Parathyroid adenoma (tissue), 2 donors: ENCODE data around the gene METTL8.
"Not testable (repeated sequence)": the region's sequence is repeated elsewhere in the genome, so short reads cannot be mapped to it uniquely, and the experiment has no call there.

Experiments
- H2AFZ ChIP-seq: fragments of 300-600 bp; sonication (generic); one replicate; pipeline ENCODE4 v1.7.0; 2017; ENCODE audit warnings: antibody characterized with exemption, mild to moderate bottlenecking
- H3K27ac ChIP-seq: fragments of 300-600 bp; sonication (generic); one replicate; pipeline ENCODE4 v1.7.0; 2017
- H3K27me3 ChIP-seq: fragments of 300-600 bp; sonication (generic); one replicate; pipeline ENCODE4 v1.7.0; 2017; ENCODE audit warnings: low read length; ENCODE audit not compliant: control insufficient read depth, insufficient read depth
- H3K36me3 ChIP-seq: fragments of 300-600 bp; sonication (generic); one replicate; pipeline ENCODE4 v1.7.0; 2017; ENCODE audit warnings: low read length; ENCODE audit not compliant: control insufficient read depth, insufficient read depth
- H3K4me1 ChIP-seq: fragments of 300-600 bp; sonication (generic); one replicate; pipeline ENCODE4 v1.7.0; 2017; ENCODE audit warnings: control low read depth
- H3K4me2 ChIP-seq: fragments of 300-600 bp; sonication (generic); one replicate; pipeline ENCODE4 v1.7.0; 2017; ENCODE audit warnings: low read length
- H3K4me3 ChIP-seq: fragments of 300-600 bp; sonication (generic); one replicate; pipeline ENCODE4 v1.7.0; 2017; ENCODE audit warnings: low read depth, low read length
- H3K79me2 ChIP-seq: fragments of 300-600 bp; sonication (generic); one replicate; pipeline ENCODE4 v1.7.0; 2017; ENCODE audit warnings: control low read depth
- H3K9ac ChIP-seq: fragments of 300-600 bp; sonication (generic); one replicate; pipeline ENCODE4 v1.7.0; 2017; ENCODE audit warnings: mild to moderate bottlenecking
- H3K9me3 ChIP-seq: fragments of 300-600 bp; sonication (generic); one replicate; pipeline ENCODE4 v1.7.0; 2017; ENCODE audit warnings: low read length; ENCODE audit not compliant: control insufficient read depth
- TF ChIP-seq, protein P1 (sequence below): fragments of 300-600 bp; sonication (generic); IDR thresholded peaks from one replicate; pipeline ENCODE4 v1.7.0; 2017; ENCODE audit warnings: antibody characterized with exemption, mild to moderate bottlenecking
- donor health status: primary hyperparathyroidism.

The METTL8 gene

DNA sequence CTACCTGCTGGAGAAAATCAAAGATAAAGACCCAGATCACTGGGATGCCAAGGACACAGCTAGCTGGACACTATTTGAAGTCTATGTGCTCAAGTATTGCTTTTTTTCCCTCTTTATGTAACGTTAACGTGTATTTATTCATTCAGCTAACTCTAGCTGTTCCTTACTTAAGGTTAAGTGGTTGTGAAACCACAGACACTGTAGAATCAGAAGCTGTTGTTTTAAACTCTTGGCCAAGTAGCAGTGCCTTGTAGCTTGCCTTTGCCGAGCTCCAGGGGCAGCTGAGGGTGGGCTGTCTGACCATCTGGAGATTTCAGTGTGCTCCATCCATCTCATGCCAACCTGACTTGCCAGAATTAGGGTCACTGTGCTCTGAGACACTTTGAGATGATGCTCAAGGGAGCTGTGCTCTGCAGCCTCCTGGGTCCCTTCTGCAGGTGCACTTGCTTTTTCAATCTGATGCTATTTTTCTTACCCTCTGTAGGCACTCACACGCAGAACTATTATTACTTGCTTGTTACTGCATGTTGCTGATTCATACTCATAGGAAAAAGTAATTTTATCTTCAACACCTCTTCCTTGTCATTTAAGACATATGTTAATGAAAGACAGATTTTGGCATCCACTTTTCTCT is 116.2 kb downstream of the METTL8 start:
- H3K9me3 ChIP-seq, result no peaks in the 10 kb centered on the region
- H3K36me3 ChIP-seq, result no peaks in the 10 kb centered on the region
- no peak overlapping the region for H3K4me3 ChIP-seq
- H3K27me3 ChIP-seq, result no peaks in the 10 kb centered on the region
- no peak overlapping the region for H2AFZ ChIP-seq
- H3K4me2 ChIP-seq, result no peak overlapping the region
- no peaks in the 10 kb centered on the region for H3K79me2 ChIP-seq
- no peaks in the 10 kb centered on the region for H3K4me1 ChIP-seq
- no peak overlapping the region for H3K27ac ChIP-seq
- TF ChIP-seq, protein P1, sequence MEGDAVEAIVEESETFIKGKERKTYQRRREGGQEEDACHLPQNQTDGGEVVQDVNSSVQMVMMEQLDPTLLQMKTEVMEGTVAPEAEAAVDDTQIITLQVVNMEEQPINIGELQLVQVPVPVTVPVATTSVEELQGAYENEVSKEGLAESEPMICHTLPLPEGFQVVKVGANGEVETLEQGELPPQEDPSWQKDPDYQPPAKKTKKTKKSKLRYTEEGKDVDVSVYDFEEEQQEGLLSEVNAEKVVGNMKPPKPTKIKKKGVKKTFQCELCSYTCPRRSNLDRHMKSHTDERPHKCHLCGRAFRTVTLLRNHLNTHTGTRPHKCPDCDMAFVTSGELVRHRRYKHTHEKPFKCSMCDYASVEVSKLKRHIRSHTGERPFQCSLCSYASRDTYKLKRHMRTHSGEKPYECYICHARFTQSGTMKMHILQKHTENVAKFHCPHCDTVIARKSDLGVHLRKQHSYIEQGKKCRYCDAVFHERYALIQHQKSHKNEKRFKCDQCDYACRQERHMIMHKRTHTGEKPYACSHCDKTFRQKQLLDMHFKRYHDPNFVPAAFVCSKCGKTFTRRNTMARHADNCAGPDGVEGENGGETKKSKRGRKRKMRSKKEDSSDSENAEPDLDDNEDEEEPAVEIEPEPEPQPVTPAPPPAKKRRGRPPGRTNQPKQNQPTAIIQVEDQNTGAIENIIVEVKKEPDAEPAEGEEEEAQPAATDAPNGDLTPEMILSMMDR, result no peak
- H3K9ac ChIP-seq, result no peak overlapping the region

DNA sequence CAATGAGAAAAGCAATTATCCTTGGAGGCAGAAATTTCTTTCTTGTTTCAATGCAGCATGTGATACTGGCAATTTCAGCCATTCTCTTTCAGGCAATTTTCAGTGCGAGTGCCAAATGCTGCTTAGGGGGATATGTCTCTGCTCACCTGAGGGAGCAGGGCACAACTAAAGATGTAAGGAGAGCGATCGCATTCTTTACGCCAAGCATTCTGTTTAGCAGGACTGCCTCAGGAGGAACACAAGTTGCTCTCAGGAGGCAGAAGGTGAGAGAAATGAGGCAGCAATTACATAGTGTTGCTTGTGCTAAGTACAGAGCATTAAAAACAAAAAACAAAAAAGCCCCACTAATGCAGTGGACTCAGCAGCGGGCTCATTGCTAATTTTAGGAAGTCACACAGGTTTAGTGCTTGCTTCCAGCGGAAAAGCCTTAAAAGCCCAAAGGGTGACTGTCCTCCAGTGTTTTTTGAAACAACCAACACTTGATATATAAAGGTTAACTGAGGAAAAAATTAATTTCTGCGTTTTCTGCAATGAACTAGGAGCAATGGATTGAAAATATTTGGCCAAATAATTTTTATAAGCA is 116.9 kb downstream of the METTL8 start:
- Histone ChIP-seq H2AFZ (no peak overlapping the region), H3K79me2 (no peaks in the 10 kb centered on the region), H3K9ac (no peak overlapping the region), H3K27ac (no peak overlapping the region), H3K27me3 (no peaks in the 10 kb centered on the region), H3K4me1 (no peaks in the 10 kb centered on the region), H3K9me3 (no peaks in the 10 kb centered on the region), H3K4me3 (no peak overlapping the region), H3K36me3 (no peaks in the 10 kb centered on the region), H3K4me2 (no peak overlapping the region)
- TF ChIP-seq, protein P1, result no peak

DNA sequence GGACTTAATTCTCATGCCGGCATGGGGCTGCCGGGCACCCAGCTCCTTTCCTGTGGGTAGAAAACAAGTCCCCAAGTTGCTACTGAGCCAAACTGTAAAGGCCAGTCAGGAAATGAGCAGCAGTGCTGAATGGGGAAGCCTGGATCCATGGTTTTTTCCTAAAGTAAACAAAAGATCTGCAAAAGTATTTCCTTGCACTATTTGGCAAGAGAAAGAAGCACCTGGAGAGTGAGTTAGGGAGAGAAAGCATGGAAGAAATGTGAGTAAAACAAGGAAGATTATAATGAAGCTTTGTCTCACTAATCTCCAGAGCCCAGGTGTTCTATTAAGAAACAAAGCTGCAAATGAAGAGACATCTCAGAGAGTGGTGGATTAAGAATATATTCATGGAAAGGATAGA is 117.6 kb downstream of the METTL8 start:
- Histone ChIP-seq H3K79me2 (no peaks in the 10 kb centered on the region), H3K27ac (no peak overlapping the region), H3K9me3 (no peaks in the 10 kb centered on the region), H3K9ac (no peak overlapping the region), H3K4me1 (no peaks in the 10 kb centered on the region), H3K4me3 (no peak overlapping the region), H3K27me3 (no peaks in the 10 kb centered on the region), H3K36me3 (no peaks in the 10 kb centered on the region), H2AFZ (no peak overlapping the region), H3K4me2 (no peak overlapping the region)
- TF ChIP-seq, protein P1, result no peak

DNA sequence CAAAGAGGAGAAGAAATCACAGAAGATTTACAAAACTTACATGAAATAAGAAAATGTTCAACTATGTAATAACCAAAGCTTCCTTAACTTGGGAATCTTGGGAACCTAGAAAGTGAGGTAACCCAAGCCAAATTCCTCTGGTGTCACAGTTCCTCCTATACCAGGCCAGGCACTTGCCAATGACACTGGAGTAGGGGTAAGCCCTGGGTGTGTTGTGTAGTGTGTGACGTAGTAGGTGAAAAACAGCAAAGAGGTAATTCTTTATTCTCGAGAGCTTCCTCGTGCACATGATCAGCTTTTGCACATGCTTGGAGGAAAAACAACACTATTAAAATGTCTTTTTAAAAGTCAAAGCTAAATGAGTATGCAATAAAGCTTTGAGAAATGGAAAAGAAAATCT is 118.0 kb downstream of the METTL8 start:
- H3K9me3 ChIP-seq, result no peaks in the 10 kb centered on the region
- H3K27ac ChIP-seq, result no peak overlapping the region
- H3K9ac ChIP-seq, result no peak overlapping the region
- H3K27me3 ChIP-seq, result no peaks in the 10 kb centered on the region
- TF ChIP-seq, protein P1, result no peak
- H3K36me3 ChIP-seq, result no peaks in the 10 kb centered on the region
- H3K4me1 ChIP-seq, result no peaks in the 10 kb centered on the region
- no peak overlapping the region for H2AFZ ChIP-seq
- no peak overlapping the region for H3K4me2 ChIP-seq
- H3K4me3 ChIP-seq, result no peak overlapping the region
- no peaks in the 10 kb centered on the region for H3K79me2 ChIP-seq

DNA sequence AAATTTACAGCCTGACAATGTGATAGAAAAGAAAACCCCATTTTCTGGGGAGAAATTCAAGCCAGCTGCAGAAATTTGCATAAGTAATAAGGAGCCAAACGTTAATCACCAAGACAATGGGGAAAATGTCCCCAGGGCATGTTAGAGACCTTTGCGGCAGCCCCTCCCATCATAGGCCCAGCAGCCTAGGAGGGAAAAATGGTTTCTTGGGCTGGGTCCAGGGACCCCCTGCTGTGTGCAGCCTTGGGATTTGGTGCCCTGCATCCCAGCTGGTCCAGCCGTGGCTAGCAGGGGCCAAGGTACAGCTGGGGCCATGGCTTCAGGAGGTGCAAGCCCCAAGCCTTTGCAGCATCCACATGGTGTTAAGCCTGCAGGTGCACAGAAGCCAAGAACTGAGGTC is 121.6 kb downstream of the METTL8 start:
- H3K4me3 ChIP-seq, H3K27ac ChIP-seq, H3K4me1 ChIP-seq, H2AFZ ChIP-seq, H3K9ac ChIP-seq, H3K9me3 ChIP-seq, H3K79me2 ChIP-seq, H3K36me3 ChIP-seq, H3K27me3 ChIP-seq, H3K4me2 ChIP-seq: not testable (repeated sequence)

DNA sequence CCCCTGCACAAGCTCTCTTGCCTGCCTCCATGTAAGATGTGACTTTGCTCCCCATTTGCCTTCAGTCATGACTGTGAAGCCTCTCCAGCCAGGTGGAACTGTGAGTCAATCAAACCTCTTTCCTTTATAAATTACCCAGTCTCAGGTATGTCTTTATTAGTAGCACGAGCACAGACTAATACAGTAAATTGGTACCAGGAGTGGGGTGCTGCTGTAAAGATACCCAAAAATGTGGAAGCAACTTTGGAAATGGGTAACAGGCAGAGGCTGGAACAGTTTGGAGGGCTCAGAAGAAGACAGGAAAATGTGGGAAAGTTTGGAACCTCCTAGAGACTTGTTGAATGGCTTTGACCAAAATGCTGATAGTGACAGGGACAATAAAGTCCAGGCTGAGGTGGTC is 122.2 kb downstream of the METTL8 start:
- H3K27ac ChIP-seq, result not testable (repeated sequence)

More for the DNA sequence above, 122.2 kb downstream of the METTL8 start:
- H3K4me1 ChIP-seq, H3K4me3 ChIP-seq, H3K9me3 ChIP-seq, H3K27me3 ChIP-seq, H3K9ac ChIP-seq, H3K4me2 ChIP-seq, H3K36me3 ChIP-seq, H2AFZ ChIP-seq, H3K79me2 ChIP-seq: not testable (repeated sequence)
